ELF-1 (cell line): Measurements from ENCODE around the gene KPTN.

Source experiments
- DNase-seq: peaks from one replicate; pipeline ENCODE4 v3.0.0-alpha.2; 2016; ENCODE audit warnings: low read depth, low spot score

Gene KPTN

DNA sequence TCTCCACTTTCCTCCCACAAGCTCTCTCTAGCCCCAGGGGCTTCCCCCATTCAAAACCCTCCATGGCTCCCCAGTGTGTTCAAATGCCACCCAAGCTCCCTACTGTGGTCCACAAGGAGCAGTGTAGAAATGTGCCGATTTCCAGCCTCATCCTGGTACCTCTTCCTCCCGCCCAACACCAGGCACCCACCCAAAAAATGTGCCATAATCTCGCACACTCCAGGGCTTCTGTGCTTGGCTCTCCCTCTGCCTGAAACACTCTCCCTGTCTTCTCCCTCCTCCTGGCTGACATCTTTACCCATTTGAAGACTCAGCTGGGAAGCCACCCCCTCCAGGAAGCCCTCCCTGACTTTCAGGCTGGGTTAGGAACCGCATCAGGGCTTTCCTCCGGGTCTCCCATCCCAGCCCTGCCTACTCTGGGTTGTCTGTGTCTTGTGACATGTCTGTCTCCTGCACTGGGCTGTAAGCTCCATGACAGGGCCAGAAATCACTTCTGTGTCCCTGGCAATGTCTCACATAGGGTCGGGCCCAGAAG, 48.1 kb downstream of the KPTN start:
- DNase-seq = no peak

DNA sequence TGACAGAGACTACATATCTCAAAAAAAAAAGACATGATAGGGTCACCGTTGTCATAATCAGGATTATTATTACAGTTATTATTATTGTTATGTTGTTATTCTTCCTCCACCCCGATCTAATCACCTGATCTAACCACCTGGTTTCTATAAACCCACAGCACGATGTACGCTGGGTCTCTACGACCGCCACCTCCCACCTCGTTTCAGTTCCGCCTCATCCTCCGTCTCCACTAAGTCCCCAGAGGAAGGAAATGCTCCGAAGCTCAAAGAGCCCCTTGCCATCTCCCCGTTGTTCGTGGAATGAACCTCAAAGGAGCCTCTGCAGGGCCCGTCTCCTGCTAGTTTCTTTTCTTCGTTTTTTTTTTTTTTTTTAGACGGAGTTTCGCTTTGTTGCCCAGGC, 48.8 kb downstream of the KPTN start:
- DNase-seq = no peak

DNA sequence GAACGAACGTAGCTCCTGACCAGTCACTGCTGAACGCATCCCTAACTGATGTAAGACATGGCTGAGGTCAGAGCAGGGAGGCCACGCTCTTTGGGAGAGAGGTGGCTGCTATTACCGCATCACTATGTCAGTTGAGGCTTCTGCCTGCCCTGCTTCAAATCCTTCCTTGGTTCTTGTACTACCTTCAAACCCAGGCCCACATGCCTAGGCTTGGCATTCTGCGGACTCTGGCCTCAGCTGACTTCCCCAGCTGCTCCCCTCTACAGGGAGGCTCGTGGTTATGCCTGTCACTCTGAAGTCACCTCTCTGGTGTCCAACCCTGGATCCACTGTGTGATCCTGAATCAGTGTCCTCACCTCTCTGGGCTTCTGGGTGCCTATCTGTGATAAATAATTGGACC, 49.9 kb downstream of the KPTN start:
- DNase-seq = no peak

GRCh38 chr19:47433121-47433520, 50.9 kb downstream of the KPTN start:
- DNase-seq = no peak

DNA sequence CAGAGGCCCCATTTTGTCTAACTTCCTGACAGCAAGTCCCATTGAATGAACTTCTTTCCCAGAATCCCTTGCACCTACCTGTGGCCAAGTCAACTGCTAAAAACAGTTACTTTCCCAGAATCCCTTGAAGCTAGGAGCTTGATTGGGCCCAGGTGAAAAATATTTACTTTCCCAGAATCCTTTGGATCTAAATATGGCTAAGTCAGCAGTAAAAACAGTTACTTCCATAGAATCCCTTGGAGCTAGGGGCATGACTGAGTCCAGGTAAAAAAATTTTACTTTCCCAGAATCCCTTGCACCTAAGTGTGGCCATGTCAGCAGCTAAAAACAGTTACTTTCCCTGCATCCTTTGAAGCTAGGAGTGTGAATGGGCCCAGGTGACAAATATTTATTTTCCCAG, 51.5 kb downstream of the KPTN start:
- DNase-seq = no peak

DNA sequence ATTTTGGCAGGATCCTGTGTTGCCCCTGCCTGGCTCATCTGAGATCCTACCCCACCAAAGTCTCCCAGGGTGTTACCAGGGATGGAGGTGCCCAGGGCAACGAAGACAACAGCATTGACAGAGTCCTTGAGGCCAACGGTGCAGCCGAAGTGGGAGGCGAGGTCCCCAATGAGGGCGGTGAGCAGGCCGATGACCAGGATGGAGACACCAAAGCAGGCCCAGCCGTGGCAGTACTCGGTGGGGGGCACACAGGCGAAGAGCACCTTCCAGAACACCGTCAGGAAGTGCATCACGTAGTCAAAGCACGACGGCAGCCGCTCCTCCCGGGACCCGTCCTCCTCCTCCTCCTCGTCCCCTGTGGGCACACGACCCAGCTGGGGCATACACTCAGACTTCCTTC, 51.9 kb downstream of the KPTN start:
- no peak for DNase-seq

GRCh38 chr19:47430041-47430802, 53.8 kb downstream of the KPTN start:
- peak; percentile 78 for DNase-seq

- peak; percentile 28 for DNase-seq
Observed at GRCh38 chr19:47429140-47429793, 54.8 kb downstream of the KPTN start.

GRCh38 chr19:47428177-47428894, 55.7 kb downstream of the KPTN start:
- DNase-seq = peak; percentile 99

GRCh38 chr19:47427241-47428176, 56.5 kb downstream of the KPTN start:
- peak; percentile 97 for DNase-seq
